NCI-H1436 (cell line): ENCODE data around the gene MRPL4.
"Not testable (repeated sequence)": the region's sequence is repeated elsewhere in the genome, so short reads cannot be mapped to it uniquely, and the experiment has no call there.

Source experiments
- DNase-seq: peaks from one replicate; lab custom pipeline; 2025; lab: John Stamatoyannopoulos, UW

The MRPL4 gene

DNA sequence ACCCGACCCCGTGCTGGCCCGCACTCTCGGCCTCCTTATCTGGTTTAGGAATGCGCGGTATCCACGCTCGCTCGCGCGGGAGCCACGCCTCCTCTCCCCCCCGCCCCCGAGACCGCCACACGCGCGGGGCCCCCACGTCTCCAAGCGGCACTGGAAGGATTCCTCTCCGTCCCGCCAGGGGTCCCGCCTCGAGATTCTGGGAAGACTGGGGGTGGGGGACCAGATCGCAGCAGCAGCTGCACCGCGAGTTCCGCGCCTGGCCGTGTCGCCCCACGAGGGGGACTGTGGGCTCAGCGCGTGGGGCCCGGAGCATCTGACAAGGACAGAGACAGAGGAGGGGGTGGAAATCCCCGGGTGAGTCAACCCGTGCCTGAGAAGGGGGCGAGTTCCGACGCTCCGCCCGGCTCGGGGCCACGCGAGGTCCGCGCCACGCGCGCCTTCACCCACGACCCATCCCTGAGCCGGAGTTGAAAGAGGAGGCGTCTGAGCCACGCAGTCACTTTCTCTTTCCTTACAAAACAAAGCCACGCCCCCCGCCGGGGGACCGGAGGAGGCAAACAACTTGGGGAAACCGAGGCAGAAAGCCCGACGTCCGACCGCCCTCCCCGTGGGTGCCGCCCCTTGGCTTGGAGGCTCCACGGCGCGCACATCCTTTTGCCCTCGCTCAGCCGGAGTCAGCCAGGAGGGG lies 21.7 kb upstream of the MRPL4 start:
- DNase-seq: no peak

DNA sequence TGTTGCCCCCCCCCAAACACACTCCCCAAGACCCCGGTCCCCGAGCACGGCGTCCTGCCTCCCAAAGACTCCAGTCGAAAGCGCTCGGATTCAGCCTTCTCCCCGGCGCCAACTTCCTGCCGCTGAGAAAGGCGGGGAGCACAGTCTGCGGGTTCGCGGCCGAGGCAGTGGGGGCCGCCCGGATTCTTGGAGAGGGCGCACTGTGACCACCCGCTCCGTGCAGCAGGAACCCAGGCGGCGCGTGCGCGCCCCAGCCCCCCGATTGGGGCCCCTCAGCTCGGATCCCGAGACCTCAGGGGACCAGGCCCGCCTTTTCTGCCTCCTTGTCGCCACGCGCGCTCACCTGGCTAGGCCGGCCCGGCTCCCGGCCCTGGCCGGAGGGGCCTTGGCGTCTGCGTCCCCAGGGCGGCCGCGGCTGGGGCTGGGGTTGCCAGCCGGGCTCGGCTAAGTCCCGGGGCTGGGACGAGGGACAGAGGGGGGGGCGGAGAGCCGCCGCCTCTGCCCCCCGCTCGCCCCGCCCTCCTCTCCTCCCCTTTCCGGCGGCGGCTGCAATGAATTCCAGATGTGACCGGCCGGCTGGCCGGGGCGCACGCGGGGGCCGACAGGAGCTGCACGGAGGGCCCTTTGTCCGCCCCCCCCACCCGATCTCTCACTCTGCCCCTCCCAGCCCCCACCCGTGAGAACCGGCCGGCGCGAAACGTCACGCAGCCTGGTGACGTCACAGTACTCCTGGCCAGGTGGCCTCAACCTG lies 21.0 kb upstream of the MRPL4 start, which contains the start of gene S1PR2:
Gene S1PR2, minus strand, starts transcription at position 471 of the 751 bp plus-strand sequence. CDS start 6,426 bp downstream, outside the sequence.
- DNase-seq: peak; percentile 75

DNA sequence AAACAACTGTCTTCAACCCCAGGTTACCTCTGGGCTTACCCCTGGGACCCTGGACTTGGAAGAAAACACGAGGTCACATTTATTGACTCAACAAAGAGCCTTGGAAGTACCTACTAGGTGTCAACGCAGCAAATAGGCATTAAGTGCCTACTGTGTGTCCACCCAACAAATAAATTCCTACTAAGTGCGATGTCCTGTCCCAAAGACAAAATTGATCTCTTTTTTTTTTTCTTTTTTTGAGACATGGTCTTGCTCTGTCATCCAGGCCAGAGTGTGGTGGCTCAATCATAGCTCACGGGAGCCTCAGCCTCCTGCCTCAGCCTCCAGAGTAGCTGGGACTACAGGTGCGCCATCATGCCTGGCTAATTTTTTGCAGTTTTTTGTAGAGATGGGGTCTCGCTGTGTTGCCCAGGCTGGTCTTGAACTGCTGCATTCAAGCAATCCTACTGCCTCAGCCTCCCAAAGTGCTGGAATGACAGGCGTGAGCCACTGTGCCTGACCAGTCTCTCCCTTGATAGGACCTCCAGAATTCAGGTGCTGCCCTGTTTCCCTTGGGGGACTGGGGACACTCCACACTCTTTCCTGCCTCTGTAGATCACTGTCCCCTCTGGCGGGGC lies 20.3 kb upstream of the MRPL4 start:
- DNase-seq: no peak

DNA sequence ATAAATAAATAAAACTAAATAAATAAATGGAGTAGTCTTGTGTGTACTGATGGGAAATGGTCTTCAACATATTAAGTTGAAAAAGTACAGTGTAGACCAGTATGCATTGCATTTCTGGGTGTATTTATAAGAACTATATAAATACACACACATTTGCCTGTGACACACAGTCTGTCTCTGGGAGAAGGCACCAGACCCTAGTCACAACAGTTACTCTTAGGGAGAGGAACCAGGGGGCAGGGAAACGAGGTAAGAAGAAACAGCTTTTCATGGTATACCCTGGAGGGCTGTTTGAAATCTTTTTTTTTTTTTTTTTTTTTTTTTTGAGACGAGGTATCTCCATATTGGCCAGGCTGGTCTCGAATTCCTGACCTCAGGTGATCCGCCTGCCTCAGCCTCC lies 18.1 kb upstream of the MRPL4 start:
- DNase-seq: no peak

DNA sequence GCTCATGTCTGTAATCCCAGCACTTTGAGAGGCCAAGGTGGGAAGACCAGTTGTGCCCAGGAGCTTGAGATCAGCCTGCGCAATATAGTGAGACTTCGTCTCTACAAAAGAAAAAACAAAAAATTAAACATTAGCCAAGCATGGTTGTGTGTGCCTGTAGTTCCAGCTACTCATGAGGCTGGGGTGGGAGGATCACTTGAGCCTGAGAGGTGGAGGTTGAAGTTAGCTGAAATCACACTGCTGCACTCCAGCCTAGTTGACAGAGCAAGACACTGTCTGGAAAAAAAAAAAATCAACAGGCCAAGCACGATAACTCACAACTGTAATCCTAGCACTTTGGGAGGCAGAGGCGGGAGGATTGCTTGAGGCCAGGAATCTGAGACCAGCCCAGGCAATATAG lies 17.0 kb upstream of the MRPL4 start:
- no peak for DNase-seq

DNA sequence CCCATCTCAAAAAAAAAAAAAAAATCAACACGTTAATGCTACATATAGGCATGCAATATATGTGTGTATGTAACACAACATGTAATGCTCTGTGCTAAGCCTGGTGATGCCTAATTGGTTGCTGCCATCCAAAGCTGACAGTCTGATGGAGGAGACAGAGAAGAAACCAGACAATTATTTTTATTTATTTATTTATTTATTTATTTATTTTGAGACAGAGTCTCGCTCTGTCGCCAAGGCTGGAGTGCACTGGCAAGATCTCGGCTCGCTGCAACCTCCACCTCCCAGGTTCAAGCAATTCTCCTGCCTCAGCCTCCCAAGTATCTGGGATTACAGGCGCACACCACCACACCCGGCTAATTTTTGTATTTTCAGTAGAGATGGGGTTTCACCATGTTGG lies 16.6 kb upstream of the MRPL4 start:
- not testable (repeated sequence) for DNase-seq

DNA sequence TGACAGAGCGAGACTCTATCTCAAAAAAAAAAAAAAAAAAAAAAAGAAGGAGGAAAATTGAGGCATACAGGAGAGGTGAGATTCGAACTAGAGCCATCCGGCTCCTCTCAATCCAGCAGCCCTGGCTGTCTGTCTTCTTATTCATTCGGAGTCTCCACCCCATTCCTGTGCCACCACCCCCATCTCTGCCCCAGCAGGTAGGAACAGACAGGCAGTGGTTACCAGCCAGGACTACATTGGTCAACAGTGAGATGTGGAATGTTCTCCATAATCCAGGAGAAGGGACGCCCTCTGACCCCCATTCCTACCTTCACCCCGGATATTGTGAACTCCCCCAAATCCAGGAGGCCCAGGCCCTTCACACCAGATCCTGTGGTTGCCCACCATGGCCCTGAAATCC lies 14.3 kb upstream of the MRPL4 start:
- DNase-seq: no peak

DNA sequence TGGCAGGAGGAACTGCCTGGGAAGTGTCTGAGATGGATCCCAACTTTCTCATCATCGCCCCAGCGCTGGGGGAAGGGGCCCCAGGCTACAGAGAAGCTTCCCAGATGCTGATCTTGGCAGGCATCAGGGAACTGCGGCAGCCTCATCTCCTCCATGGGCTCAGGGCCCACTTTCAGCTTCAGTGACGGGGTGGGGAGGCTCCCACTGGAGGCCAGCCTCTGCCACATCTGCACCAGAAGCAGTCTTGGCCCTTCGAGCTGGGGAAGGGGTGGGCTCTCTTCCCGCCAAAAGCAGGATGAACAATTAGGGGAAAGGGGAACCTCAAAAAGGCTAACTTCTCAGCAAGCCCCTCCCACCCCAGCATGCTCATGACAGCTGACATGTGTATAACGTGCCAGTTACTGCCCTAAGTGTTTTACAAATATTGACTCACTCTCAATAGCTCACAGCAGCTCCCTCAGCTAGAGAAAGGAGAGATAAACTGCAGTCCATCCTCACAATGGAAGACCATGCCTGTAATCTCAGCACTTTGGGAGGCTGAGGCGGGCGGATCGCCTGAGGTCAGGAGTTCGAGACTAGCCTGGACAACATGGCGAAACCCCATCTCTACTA lies 13.7 kb upstream of the MRPL4 start:
- DNase-seq: peak; percentile 82

DNA sequence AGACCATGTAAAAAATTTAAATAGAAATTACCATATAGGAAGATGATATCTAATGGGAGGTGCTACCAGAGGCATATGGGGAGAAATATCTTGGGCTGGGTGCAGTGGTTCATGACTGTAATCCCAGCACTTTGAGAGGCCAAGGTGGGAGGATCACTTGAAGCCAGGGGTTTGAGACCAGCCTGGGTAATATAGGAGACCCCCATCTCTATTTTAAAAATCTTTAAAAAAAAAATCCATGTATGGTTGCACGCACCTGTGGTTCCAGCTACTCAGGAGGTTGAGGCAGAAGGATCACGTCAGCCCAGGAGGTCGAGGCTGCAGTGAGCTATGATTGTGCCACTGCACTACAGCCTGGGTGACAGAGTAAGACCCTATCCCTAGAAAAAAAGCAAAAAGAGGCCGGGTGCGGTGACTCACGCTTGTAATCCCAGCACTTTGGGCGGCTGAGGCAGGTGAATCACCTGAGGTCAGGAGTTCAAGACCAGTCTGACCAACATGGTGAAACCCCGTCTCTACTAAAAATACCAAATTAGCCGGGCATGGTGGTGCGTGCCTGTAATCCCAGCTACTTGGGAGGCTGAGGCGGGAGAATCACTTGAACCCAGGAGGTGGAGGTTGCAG lies 10.1 kb upstream of the MRPL4 start:
- DNase-seq: not testable (repeated sequence)

DNA sequence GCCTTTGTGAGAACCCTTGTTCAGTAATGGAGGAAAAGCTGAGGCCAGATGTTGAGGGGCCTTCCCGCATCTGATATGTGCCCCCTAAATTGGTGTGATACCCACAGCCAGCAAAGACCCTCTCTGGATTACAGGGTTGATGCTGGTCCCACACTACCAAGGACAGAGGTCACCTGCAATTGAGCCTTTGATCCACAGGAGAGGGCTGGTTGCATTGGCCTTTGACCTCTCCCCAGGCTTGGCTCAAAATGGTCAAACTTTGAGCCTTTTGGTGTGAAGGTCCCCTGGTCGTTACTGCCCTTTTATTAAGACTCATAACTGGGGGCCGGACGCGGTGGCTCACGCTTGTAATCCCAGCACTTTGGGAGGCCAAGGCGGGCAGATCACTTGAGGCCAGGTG lies 8.4 kb upstream of the MRPL4 start:
- DNase-seq: no peak

DNA sequence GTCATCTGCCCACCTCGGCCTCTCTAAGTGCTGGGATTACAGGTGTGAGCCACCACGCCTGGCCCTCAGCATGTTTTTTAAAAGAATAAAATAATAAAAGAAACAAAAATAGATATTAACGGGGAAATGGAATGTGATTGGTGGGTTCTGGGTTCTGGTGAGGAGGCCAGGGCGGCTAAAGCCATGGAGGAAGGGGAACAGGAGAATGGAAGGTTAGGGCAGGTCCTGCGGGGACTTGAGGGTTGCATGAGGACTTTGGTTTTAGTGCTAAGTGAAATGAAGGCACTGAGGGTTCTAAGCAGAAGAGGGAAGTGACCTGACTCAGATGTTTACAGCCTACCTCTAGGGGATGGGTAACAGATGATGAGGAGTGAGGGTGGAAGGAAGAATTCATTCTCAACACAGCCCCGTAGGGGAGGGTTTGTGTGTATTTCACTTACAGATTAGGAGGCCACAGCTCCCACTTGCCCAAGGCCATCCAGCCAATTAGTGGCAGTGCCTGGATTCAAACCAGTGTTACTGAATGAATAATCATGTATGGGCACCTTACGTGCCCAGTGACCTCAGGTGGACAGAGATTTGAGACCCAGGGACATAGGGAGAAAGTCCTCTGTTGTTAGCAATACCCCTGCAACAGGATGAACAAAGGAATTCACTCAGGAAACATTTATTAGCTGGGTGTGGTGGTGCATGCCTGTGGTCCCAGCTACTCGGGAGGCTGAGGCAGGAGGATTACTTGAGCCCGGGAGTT lies 6.7 kb upstream of the MRPL4 start:
- DNase-seq: no peak

DNA sequence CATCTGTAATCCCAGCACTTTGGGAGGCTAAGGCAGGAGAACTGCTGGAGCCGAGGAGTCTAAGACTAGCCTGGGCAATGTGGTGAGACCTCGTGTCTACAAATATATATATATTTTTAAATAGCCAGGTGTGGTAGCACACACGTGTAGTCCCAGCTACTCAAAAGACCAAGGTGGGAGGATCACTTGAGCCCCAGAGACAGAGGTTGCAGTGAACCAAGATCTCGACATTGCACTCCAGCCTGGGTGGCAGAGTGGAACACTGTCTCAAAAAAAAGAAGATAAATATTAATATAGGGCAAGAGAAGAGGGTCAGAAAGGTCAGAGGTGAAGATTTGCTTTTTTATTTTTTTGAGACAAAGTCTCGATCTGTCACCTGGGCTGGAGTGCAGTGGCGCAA lies 5.5 kb upstream of the MRPL4 start:
- no peak for DNase-seq

DNA sequence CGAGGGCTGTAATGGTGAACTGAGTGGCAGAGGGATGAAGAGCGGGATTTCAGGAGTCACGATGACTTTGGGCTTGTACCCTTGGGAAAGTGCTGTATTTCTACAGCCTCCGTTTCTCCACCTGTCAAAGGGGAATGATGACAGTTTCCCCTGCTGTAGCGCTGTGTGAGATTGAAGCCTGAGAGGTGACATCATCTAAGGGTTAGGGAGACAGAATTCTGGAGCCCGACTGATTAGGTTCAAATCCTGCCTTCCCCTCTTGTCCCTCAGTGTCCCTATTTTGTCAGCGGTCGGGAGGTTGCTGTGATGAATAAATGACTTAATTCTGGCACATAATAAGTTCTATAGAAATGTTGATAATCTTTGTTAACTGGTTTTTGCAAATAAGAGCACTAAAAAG lies 693 bp downstream of the MRPL4 start:
- no peak for DNase-seq

DNA sequence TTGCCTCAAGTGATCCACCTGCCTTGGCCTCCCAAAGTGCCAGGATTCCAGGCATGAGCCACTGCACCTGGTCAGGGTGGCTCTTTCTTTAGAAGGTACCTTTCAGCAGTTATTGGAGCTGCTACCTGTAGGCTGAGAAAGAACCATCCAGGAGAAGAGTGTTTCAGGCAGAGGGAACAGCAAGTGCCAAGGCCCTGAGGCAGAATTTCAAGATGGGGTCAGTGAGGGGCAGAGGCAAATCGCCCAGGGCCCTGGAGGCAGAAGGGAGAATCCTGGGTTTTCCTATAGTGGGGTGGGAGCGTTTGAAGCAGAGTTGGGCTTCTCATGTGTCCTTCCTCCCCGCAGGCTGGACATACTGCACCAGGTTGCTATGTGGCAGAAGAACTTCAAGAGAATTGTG lies 2.2 kb downstream of the MRPL4 start:
- no peak for DNase-seq

DNA sequence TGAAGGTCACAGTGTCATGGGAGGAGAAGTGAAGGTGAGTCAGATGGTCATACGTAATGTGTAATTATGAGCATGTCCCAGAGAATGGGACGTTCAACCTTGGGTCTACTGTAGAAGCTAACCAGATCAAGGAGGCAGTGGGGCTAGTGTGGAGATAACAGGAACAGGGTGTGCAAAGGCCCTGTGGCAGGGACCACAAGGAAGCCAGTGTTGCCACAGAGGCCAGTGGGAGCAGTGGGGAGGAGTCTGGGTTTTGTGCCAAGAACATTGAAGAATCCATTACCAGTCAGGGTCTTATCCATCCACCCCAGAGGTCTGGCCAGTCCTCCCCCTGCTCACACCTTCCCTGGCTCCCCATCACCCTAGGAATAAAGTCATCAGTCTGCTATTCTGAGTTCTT lies 3.3 kb downstream of the MRPL4 start:
- DNase-seq: no peak

DNA sequence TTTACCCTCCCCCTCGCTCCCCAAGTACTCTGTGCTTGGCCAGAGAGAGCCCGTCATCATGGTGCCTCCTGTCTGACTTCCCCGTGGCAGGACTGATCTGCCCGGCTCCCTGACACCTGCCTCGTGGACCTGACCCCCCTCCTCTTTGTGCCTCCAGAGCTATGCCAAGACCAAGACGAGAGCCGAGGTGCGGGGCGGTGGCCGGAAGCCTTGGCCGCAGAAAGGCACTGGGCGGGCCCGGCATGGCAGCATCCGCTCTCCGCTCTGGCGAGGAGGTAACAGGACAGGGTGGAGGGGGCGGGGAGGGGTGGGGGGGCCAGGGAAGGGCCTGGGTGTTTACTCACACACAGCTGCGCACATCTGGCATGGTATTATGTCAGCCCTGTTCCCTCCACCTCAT lies 4.5 kb downstream of the MRPL4 start:
- DNase-seq: no peak

DNA sequence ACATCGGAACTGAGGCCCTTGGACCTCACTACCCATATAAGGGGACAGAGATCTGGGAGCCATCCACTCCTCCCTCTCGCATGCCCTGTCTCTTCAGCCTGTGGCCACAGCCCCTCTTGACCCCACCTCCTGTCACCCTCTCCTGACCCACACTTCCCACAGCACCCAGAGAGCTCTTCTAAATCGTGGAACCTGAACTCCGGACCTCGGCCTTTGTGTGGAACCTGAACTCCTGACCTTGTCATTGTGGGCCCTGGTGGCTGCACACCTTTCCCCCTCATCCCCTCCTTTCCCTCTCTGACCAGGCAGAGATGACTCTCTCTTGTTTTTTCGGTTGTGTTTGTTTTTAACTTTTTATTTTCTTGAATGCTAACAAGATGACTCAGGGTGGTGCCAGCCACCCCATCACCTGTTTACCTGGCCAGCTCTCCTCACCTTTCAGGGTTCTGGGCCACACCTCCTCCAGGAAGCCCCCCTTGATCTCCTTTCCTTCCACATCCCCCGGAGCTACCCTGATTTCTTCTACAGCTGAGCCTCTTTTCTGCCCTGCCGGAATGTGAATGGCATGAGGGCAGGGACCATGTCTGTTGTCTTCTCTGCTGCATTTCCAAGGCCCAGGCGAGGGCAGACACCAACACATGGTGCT lies 5.1 kb downstream of the MRPL4 start:
- DNase-seq: no peak

DNA sequence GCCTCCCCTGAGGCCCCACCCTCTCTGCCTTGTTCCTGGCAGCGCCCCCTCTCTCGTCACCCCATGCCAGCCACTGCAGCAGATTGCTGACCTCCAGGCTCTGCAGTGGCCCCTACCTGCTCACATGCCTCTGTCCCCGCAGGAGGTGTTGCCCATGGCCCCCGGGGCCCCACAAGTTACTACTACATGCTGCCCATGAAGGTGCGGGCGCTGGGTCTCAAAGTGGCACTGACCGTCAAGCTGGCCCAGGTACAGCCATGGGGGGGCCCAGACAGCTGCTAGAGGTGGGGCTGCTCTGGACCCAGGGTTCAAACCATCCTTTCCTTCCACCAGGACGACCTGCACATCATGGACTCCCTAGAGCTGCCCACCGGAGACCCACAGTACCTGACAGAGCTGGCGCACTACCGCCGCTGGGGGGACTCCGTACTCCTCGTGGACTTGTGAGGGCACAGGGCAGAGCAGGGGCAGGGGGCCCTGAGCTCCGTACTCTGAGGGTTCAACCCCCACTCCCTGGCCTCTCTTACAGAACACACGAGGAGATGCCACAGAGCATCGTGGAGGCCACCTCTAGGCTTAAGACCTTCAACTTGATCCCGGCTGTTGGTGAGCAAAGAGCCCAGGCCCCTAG lies 6.2 kb downstream of the MRPL4 start:
- no peak for DNase-seq

DNA sequence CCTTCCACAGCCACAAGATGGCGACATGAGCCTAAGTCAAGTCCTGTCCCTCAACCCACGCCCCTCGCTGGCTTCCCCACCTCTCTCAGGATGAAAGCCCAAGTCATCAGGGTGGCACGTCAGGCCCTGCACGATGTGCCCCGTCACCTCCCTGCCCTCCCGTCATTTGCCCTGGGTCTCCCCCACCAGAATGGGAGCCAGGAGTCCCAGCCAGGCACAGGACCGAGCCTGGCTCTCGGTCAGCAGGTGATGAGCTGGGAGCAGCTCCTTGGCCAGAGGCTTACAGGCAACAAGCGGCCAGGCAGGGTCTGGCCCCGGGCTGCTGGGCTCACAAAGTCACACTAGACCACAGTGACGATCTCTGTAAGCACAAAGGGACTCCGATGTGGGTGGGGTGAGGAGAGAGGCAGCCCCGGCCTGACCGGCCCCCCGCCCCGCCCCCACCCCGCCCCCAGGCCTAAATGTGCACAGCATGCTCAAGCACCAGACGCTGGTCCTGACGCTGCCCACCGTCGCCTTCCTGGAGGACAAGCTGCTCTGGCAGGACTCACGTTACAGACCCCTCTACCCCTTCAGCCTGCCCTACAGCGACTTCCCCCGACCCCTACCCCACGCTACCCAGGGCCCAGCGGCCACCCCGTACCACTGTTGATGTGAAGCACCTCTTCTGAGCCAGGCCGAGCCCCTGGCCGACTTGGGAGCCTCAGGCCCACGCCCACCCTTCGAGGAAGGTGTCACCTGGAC lies 7.3 kb downstream of the MRPL4 start:
- DNase-seq: peak; percentile 74

DNA sequence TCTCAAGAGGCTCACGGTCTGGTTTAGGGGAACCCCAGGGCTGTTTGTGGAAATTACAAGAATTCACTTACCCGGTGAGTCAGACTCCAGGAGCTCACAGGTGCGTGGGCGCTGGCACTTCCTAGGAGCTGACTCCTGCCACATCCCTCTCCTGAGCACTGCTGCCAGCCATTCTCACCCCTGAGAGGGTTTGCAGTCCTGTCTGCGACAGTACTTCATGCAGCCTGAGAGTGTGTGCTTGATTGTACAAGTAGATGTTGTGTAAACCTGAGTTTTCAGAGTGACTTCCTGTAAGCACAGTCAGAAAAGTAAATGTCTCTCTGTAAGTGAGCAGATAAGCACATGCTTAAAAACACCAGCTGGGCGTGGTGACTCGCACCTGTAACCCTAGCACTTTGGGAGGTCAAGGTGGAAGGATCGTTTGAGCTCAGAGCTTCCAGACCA lies 8.1 kb downstream of the MRPL4 start:
- DNase-seq: no peak
